Esophagus squamous epithelium (tissue), 4 donors: ENCODE measurements around the gene TCP11L2.

ENCODE experiments used
- CTCF ChIP-seq, 6 experiments: fragments of 450-650 bp in 4 of 6; fragments of 200-600 bp in 2 of 6; sonication (generic) in 2 of 6; IDR thresholded peaks; one replicate each; pipeline ENCODE4 v1.5.1; 2016 to 2019; ENCODE audit warnings: antibody characterized with exemption in 6 of 6, mild to moderate bottlenecking in 4 of 6, moderate library complexity in 4 of 6
- POLR2A ChIP-seq, 4 donors: fragments of 450-650 bp; IDR thresholded peaks; one replicate each; pipeline ENCODE4 v1.6.1; 2017; ENCODE audit warnings: antibody characterized with exemption in 4 of 4, mild to moderate bottlenecking in 4 of 4, moderate library complexity in 3 of 4

- no peak for TF ChIP-seq CTCF (IDR thresholded peaks at IDR 0.05)
- TF ChIP-seq POLR2A (IDR thresholded peaks at IDR 0.05): no peak
These were observed 38.7 kb downstream of the TCP11L2 start for GRCh38 chr12:106341086-106341877.
